OCI-LY3 (cell line): ENCODE data around the gene PGA3.

Experiments
- CTCF ChIP-seq: fragments of 200-600, 300-600 bp; sonication (generic); IDR thresholded peaks from 2 replicates; pipeline ENCODE4 v1.5.1; 2014; ENCODE audit warnings: antibody characterized with exemption, low read length, low read depth
- EZH2phosphoT487 ChIP-seq: fragments of 200-600 bp; shearing (Covaris generic); IDR thresholded peaks from 2 replicates; pipeline ENCODE4 v1.6.1; 2018; ENCODE audit warnings: antibody characterized with exemption, mixed run types, low read depth

DNA sequence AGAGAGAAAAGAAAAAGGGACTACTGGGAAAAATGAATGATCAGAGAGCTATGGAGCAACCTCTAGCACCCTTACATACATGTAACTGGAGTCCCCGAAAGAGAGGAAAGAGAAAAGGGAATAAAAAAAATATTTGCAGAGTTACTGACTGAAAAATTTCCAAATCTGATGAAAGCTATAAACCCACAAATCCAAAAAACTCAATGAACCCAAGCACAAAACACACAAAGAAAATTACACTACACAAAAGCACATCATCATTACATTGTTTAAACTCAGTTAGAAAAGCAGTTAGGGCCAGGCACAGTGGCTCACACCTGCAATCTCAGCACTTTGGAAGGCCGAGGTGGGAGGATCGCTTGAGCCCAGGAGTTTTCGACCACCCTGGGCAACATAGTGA lies 48.8 kb upstream of the PGA3 start:
- TF ChIP-seq CTCF (no peak), EZH2phosphoT487 (no peak)
